HepG2 (cell line): Measurements from ENCODE around the gene BFSP1. TPM values are rescaled to one million over a fixed set of nuclear protein-coding genes. Genes with fewer than 3 reads are reported as not detected.

ENCODE experiments used
- ATAC-seq: fragments of 200-7000 bp; cut with Tn5 transposase; 3 replicates; pipeline ENCODE4 v1.9.1; 2020; ENCODE audit warnings: mild to moderate bottlenecking, moderate library complexity
- BruUV-seq: library from RNA; stranded (reverse); fragments of 400-500 nt; replicated peaks from 2 replicates; lab custom pipeline; 2021; lab: Mats Ljungman, UMichigan
- CTCF ChIA-PET: fragments of 300-600 bp; formaldehyde crosslinking; extraction: SDS; loops from one replicate; lab custom pipeline; 2021; ENCODE audit warnings: low total read pairs, inconsistent platforms, low intra/inter-chr PET ratio; lab: Yijun Ruan, JAX
- POLR2A ChIA-PET: fragments of 350-600 bp; sonication (Branson Sonifier 250); formaldehyde crosslinking; loops from one replicate; lab custom pipeline; 2020; ENCODE audit warnings: antibody characterized with exemption, inconsistent platforms; lab: Yijun Ruan, JAX
- DNase-seq: peaks from one replicate; pipeline ENCODE4 v3.0.0-alpha.2; 2015; ENCODE audit warnings: low spot score
- FAIRE-seq: peaks from 3 replicates; lab custom pipeline; 2011; peaks lifted over from hg19 to GRCh38; lab: Jason Lieb, UNC
- H2AFZ ChIP-seq: one replicate; pipeline ENCODE4 v1.6.1; 2011; ENCODE audit warnings: low read length, inconsistent platforms
- H3K27ac ChIP-seq: fragments of 300-600 bp; 3 replicates; pipeline ENCODE4 v1.8.0; 2011; ENCODE audit warnings: mixed run types, mild to moderate bottlenecking, mixed read lengths, low read length, inconsistent platforms; ENCODE audit not compliant: insufficient read depth; ENCODE audit errors: extremely low read length
- H3K27me3 ChIP-seq, 2 experiments: fragments of 200-600 bp in 1 of 2; 2 replicates in 1 of 2; 3 replicates in 1 of 2; pipeline versions ENCODE4 v1.6.0 to v1.8.0; 2011; ENCODE audit warnings: low read length in 2 of 2, mild to moderate bottlenecking in 2 of 2, moderate library complexity in 2 of 2, inconsistent platforms in 1 of 2; ENCODE audit not compliant: insufficient read depth in 2 of 2, control insufficient read depth in 1 of 2
- H3K36me3 ChIP-seq, 2 experiments: fragments of 200-600 bp in 1 of 2; replicated peaks in 1 of 2; 2 replicates in 1 of 2; 3 replicates in 1 of 2; pipeline versions ENCODE4 v1.5.1 to v1.8.0; 2011; ENCODE audit warnings: low read length in 2 of 2, inconsistent platforms in 1 of 2; ENCODE audit not compliant: insufficient read depth in 2 of 2, control insufficient read depth in 1 of 2
- H3K4me1 ChIP-seq: 2 replicates; pipeline ENCODE4 v1.5.1; 2012; ENCODE audit warnings: low read length, inconsistent platforms; ENCODE audit not compliant: insufficient read depth
- H3K4me2 ChIP-seq: 2 replicates; pipeline ENCODE4 v1.6.0; 2011; ENCODE audit warnings: low read depth, low read length, inconsistent platforms
- H3K4me3 ChIP-seq, 3 experiments: fragments of 200-600 bp in 1 of 3; sonication (generic), shearing (Covaris generic) in 1 of 3; replicated peaks in 1 of 3; 2 replicates each; pipeline ENCODE4 v1.5.1; 2011 to 2016; ENCODE audit warnings: low read length in 3 of 3, inconsistent platforms in 2 of 3, low read depth in 2 of 3, mild to moderate bottlenecking in 2 of 3, control low read depth in 1 of 3, mixed read lengths in 1 of 3; ENCODE audit not compliant: insufficient read depth in 1 of 3
- H3K79me2 ChIP-seq: one replicate; pipeline ENCODE4 v1.6.1; 2011; ENCODE audit warnings: low read length, inconsistent platforms; ENCODE audit not compliant: insufficient read depth
- H3K9ac ChIP-seq: 2 replicates; pipeline ENCODE4 v1.6.0; 2011; ENCODE audit warnings: mild to moderate bottlenecking, low read depth, low read length, inconsistent platforms; ENCODE audit not compliant: insufficient read depth
- H3K9me3 ChIP-seq: 2 replicates; pipeline ENCODE4 v1.5.1; 2012; ENCODE audit warnings: mild to moderate bottlenecking, low read length
- H4K20me1 ChIP-seq: 2 replicates; pipeline ENCODE4 v1.6.0; 2011; ENCODE audit warnings: inconsistent platforms, mild to moderate bottlenecking, low read length, moderate library complexity; ENCODE audit not compliant: insufficient read depth
- AHR ChIP-seq: IDR thresholded peaks from 2 replicates; pipeline ENCODE4 v1.6.1; 2018; ENCODE audit warnings: missing genetic modification reagents, missing compliant biosample characterization
- ATF2 ChIP-seq: sonication (generic); formaldehyde crosslinking; IDR thresholded peaks from 2 replicates; pipeline ENCODE4 v1.4.0; 2020; ENCODE audit warnings: missing genetic modification reagents
- GPBP1L1 ChIP-seq: sonication (generic); formaldehyde crosslinking; IDR thresholded peaks from 2 replicates; pipeline ENCODE4 v1.5.0; 2020; ENCODE audit warnings: mild to moderate bottlenecking, missing genetic modification reagents
- MTERF4 ChIP-seq: sonication (generic); formaldehyde crosslinking; IDR thresholded peaks from 2 replicates; pipeline ENCODE4 v1.8.0; 2023; ENCODE audit warnings: mild to moderate bottlenecking, missing genetic modification reagents
- MXD1 ChIP-seq: sonication (generic); formaldehyde crosslinking; IDR thresholded peaks from 2 replicates; pipeline ENCODE4 v1.4.0; 2020; ENCODE audit warnings: mild to moderate bottlenecking, missing genetic modification reagents
- PLSCR1 ChIP-seq: sonication (generic); formaldehyde crosslinking; IDR thresholded peaks from 2 replicates; pipeline ENCODE4 v1.5.0; 2020; ENCODE audit warnings: missing genetic modification reagents, mild to moderate bottlenecking, borderline replicate concordance
- PTBP1 ChIP-seq: fragments of 200-400 bp; formaldehyde crosslinking; IDR thresholded peaks from 2 replicates; pipeline ENCODE4 v1.6.1; 2018; ENCODE audit warnings: low read length, low read depth; ENCODE audit not compliant: poor library complexity, severe bottlenecking
- RFXAP ChIP-seq: sonication (generic); formaldehyde crosslinking; IDR thresholded peaks from 2 replicates; pipeline ENCODE4 v1.4.0; 2020; ENCODE audit warnings: missing genetic modification reagents, borderline replicate concordance
- ZFP41 ChIP-seq: sonication (generic); formaldehyde crosslinking; IDR thresholded peaks from 2 replicates; pipeline ENCODE4 v1.4.0; 2020; ENCODE audit warnings: mild to moderate bottlenecking, missing genetic modification reagents, borderline replicate concordance
- ZNF331 ChIP-seq: sonication (generic); formaldehyde crosslinking; IDR thresholded peaks from 2 replicates; pipeline ENCODE4 v1.4.0; 2020; ENCODE audit warnings: missing genetic modification reagents
- WGBS: methylation state at CpG from one replicate; pipeline ENCODE4 v1.1.6; 2017; ENCODE audit warnings: low lambda C conversion rate; 5-methylcytosine and 5-hydroxymethylcytosine counted together
- in situ Hi-C: cut with HindIII; loops from 2 replicates; pipeline ENCODE4 v1.10.0; 2017; ENCODE audit warnings: low pct_unique_long_range_greater_than_20kb; ENCODE audit not compliant: extremely low pct_ligation_motif_present
- intact Hi-C: fragments of 100-400 bp; cut with micrococcal nuclease; formaldehyde crosslinking; loops from one replicate; pipeline ENCODE4 v1.10.0; 2022; ENCODE audit not compliant: unreplicated experiment
- polyA plus RNA-seq, 8 experiments: library from polyadenylated mRNA; depleted of rRNA in 3 of 8; stranded (reverse) in 7 of 8; unstranded in 1 of 8; fragments of >200 nt; fragmentation: Illumina TruSeq in 4 of 8; extraction: Trizol in 4 of 8; gene quantifications; 2 replicates each; pipeline versions ENCODE4 v1.2.1 to v1.2.3, GENCODE V29; 2011 to 2016; ENCODE audit warnings: low read depth in 4 of 8, missing spikeins in 1 of 8, mixed read lengths in 1 of 8; ENCODE audit not compliant: insufficient read depth in 1 of 8
- total RNA-seq, 5 experiments: library from RNA; depleted of rRNA; stranded (reverse); fragments of >200 nt; fragmentation: Illumina TruSeq; extraction: Trizol; gene quantifications; 2 replicates each; pipeline ENCODE4 v1.2.3, GENCODE V29; 2016; ENCODE audit warnings: low read depth in 1 of 5
- TF ChIP-seq, protein P1 (sequence below): sonication (generic); formaldehyde crosslinking; IDR thresholded peaks from 2 replicates; pipeline ENCODE4 v1.5.0; 2020; ENCODE audit warnings: missing genetic modification reagents, mild to moderate bottlenecking, borderline replicate concordance

Gene BFSP1
- total and polyA plus RNA-seq, 2 of the 13 experiments (the other 11 are each of a cell fraction or from before 2014, with no cell fraction given): 0.22 to 0.26 TPM

DNA sequence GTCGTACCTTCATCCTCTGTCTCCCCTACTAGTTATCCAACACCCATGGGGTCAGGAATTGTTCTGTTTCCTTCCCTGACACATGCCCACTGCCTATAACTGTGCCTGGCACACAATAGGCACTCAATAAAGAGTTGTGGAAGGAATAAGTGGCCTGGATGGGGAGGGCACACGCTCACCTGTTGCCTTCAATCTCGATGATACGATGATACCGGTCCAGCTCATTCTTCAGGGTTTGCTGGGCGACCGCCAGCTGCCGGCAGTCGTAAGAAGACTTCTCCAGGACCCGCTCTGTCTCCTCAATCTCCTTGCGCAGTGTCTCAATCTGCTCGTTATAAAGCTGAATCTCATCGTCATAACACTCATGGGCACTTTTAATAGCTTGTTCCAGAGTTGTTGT is 32.5 kb downstream of the BFSP1 start:
- H3K27me3 ChIP-seq: peaks cover 9 to 67% of the 10 kb centered on the region in 2 experiments
- H3K9me3 ChIP-seq: no peaks in the 10 kb centered on the region
- 47% methylated on average over 13 of the region's 13 CpGs for WGBS
- H4K20me1 ChIP-seq: no peaks in the 10 kb centered on the region
- TF ChIP-seq MTERF4 (no peak), ZFP41 (CRISPR knock-in tag) (no peak), AHR (no peak), GPBP1L1 (CRISPR knock-in tag) (no peak), ATF2 (CRISPR knock-in tag) (no peak), PLSCR1 (no peak), PTBP1 (no peak), RFXAP (CRISPR knock-in tag) (no peak), ZNF331 (CRISPR knock-in tag) (no peak), MXD1 (no peak)
- TF ChIP-seq, protein P1, sequence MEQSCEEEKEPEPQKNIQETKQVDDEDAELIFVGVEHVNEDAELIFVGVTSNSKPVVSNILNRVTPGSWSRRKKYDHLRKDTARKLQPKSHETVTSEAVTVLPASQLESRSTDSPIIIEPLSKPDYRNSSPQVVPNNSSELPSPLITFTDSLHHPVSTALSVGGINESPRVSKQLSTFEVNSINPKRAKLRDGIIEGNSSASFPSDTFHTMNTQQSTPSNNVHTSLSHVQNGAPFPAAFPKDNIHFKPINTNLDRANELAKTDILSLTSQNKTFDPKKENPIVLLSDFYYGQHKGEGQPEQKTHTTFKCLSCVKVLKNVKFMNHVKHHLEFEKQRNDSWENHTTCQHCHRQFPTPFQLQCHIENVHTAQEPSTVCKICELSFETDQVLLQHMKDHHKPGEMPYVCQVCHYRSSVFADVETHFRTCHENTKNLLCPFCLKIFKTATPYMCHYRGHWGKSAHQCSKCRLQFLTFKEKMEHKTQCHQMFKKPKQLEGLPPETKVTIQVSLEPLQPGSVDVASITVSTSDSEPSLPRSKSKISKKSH: no peak
- no peak overlapping the region for H3K9ac ChIP-seq
- no peak for DNase-seq
- in situ Hi-C loops (no loop called here), intact Hi-C loops (no loop called here)
- FAIRE-seq: no peak
- H3K27ac ChIP-seq: no peak overlapping the region
- H3K79me2 ChIP-seq: no peaks in the 10 kb centered on the region
- H3K4me2 ChIP-seq: no peak overlapping the region
- H3K36me3 ChIP-seq: no peaks in the 10 kb centered on the region
- no TSS peak for BruUV-seq
- no peak for ATAC-seq
- no peaks in the 10 kb centered on the region for H3K4me1 ChIP-seq
- ChIA-PET CTCF (no interaction called here), POLR2A (no interaction called here)
- H3K4me3 ChIP-seq: no peak overlapping the region
- H2AFZ ChIP-seq: no peak overlapping the region
